ENCODE results near the gene USP48.

USP48 gene

GRCh38 chr1:21668232-21668950 lies 114.6 kb downstream of the USP48 start:
- Histone ChIP-seq H3K4me1 (peaks cover 11 to 40% (median 31%) of the 10 kb centered on the region in 4 donors), H3K27ac (no peak overlapping the region), H3K27me3 (peaks cover 5 to 79% of the 10 kb centered on the region in 2 donors), H3K36me3 (no peaks in the 10 kb centered on the region), H3K9me3 (no peaks in the 10 kb centered on the region), H3K4me3 (peak overlapping the region in 1 of 2 donors; percentile 15)
- intact Hi-C loops (cut with DNase I; ENCODE audit: low total_unique reads) = no loop called here
- DNase-seq = peak in 1 of 2 donors; percentile 49
- TF ChIP-seq CTCF (IDR thresholded peaks at IDR 0.05) = no peak

GRCh38 chr1:21667348-21668231 lies 115.4 kb downstream of the USP48 start:
- intact Hi-C loops (cut with DNase I; ENCODE audit: low total_unique reads) = no loop called here
- peaks cover 4 to 32% (median 23%) of the 10 kb centered on the region in 4 donors for H3K4me1 ChIP-seq
- no peaks in the 10 kb centered on the region for H3K9me3 ChIP-seq
- no peak overlapping the region for H3K27ac ChIP-seq
- no peak for DNase-seq
- no peaks in the 10 kb centered on the region for H3K36me3 ChIP-seq
- no peak for TF ChIP-seq CTCF (IDR thresholded peaks at IDR 0.05)
- H3K27me3 ChIP-seq = peaks cover 5 to 87% of the 10 kb centered on the region in 2 donors
- H3K4me3 ChIP-seq = no peak overlapping the region

- H3K27ac ChIP-seq = no peak overlapping the region
Measured at GRCh38 chr1:21666576-21667320, 116.2 kb downstream of the USP48 start.

GRCh38 chr1:21665711-21666575 lies 117.0 kb downstream of the USP48 start:
- Histone ChIP-seq H3K36me3 (no peaks in the 10 kb centered on the region), H3K27me3 (peaks cover 5 to 99% of the 10 kb centered on the region in 2 donors), H3K4me3 (no peak overlapping the region), H3K27ac (no peak overlapping the region), H3K9me3 (no peaks in the 10 kb centered on the region), H3K4me1 (peaks cover 4 to 22% (median 16%) of the 10 kb centered on the region in 4 donors)
- intact Hi-C loops (cut with DNase I; ENCODE audit: low total_unique reads) = no loop called here
- DNase-seq = peak in 1 of 2 donors; percentile 53
- TF ChIP-seq CTCF (IDR thresholded peaks at IDR 0.05) = no peak

More at GRCh38 chr1:21666576-21667320, 116.2 kb downstream of the USP48 start:
- TF ChIP-seq CTCF (IDR thresholded peaks at IDR 0.05) = no peak
- Histone ChIP-seq H3K27me3 (peaks cover 5 to 95% of the 10 kb centered on the region in 2 donors), H3K36me3 (no peaks in the 10 kb centered on the region), H3K9me3 (no peaks in the 10 kb centered on the region), H3K4me1 (peaks cover 4 to 23% (median 16%) of the 10 kb centered on the region in 4 donors), H3K4me3 (no peak overlapping the region)
- DNase-seq = no peak
- intact Hi-C loops (cut with DNase I; ENCODE audit: low total_unique reads) = no loop called here
